Kidney tubule cell (primary cell): ENCODE measurements around the gene CLDN5.

Source experiments
- DNase-seq: peaks from one replicate; pipeline ENCODE4 v3.0.0-alpha.2; 2018; ENCODE audit warnings: low spot score

Gene CLDN5

GRCh38 chr22:19522190-19522880 lies 1.9 kb downstream of the CLDN5 start:
- no peak for DNase-seq

GRCh38 chr22:19520566-19521305 lies 3.5 kb downstream of the CLDN5 start:
- DNase-seq, result no peak

DNA sequence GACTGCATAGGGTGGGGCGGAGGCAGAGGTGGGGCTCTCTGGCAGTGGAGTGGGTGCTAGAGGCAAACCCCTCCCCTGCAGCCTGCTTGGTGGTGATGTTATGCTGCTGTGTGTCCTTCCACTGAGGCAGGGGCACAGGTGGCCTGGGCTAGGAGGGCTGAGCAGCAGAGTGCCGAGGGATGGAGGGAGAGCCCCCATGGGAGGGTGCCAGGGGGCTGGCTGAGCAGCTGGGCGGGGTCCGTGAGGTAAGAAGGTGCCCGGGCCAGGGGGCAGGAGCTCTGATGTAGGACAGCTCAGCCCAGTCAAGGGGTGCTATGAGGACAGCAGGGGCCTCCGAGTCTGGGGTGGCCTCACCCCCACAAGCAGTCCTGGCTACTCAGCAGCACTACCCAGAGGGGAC lies 4.2 kb downstream of the CLDN5 start:
- DNase-seq, result no peak

DNA sequence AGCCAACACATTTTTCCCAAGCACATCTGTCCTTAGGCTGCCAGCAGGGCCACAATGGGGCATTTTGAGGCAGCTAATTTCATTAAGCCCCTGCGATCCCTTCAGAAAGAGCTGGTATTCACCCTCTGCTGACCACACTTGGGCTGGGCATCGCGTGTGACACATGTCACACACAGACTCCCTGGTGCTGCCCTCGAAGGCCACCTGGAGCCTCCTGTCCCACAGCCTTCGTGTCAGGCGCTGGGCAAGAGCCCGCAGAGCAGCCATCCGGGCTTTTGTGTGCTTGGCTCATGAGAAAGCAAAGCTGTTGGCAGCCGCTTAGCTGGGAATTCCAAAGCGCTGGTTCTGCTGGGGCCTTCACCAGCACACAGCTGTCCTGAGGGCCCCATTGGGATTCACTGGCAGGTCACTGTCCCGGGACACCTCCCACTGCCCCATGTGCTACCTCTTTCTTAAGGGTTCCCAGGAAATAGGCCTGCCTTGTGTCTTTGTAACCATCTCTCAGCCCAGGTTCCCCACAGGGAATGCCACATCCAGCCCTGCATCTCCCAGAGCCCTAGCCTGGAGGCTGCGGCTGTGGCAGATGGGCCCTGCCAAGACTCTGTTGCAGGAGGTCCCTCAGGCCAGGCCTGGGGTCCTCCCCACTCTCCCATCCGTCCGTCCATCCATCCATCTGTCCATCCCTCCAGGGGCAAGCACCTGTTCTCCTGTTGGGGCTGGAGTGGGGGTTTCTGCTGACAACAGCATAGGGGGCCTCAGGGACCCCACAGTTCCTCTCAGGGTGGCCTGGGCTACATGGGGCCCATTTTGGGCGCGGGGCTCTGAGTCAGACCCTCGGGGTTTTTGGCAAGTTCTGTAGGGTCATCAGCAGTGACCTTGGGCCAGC lies 4.9 kb downstream of the CLDN5 start:
- DNase-seq, result no peak

GRCh38 chr22:19518635-19519034 lies 5.6 kb downstream of the CLDN5 start:
- DNase-seq, result no peak

DNA sequence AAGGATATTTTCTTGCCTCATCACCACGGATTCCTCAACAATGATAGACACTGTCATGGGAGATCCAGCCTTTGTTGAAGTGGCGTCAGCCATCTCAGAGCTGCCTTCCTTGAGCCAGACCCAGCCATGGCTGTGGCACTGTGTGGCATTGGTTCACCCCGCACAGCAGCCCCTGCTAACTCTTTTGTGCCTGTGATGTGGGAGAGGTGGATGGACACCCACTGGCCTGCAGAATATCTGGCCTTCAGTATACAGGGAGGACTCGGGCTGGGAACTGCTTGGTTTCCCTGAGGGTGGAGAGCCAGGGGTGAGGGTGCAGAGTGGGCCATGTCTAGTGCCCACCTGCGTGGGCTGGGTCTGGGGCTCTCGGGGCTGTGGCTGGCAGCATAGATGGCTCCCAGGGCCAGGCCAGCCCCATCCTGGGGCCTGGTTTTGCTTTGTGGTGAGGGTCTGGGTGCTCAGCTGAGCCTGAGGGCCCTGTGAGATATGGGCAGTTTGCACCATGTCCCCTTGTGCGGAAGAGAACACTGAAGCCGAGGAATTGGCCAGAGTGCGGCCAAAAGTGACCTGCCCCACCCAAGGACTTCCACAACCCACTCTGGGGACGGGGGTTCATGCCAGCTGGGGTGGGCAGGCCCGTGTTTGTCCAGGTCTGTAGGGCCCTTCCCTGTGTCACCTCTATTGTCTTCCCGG lies 6.1 kb downstream of the CLDN5 start:
- no peak for DNase-seq

DNA sequence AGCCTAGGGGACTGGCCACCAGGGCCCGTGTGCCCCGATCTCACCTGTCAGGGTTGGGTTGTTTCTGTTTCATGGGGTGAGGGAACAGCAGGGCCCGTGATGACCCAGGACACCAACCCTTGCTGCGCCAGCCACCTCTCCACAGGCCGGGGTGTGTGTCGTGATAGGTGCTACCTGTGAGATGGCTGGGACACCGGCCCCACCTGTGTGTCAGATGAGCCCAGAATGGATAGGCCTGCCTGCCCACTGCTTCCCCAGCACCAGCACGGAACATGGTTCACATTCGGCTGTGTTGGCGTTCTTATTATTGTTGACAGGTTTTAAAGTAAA lies 7.1 kb downstream of the CLDN5 start:
- no peak for DNase-seq

DNA sequence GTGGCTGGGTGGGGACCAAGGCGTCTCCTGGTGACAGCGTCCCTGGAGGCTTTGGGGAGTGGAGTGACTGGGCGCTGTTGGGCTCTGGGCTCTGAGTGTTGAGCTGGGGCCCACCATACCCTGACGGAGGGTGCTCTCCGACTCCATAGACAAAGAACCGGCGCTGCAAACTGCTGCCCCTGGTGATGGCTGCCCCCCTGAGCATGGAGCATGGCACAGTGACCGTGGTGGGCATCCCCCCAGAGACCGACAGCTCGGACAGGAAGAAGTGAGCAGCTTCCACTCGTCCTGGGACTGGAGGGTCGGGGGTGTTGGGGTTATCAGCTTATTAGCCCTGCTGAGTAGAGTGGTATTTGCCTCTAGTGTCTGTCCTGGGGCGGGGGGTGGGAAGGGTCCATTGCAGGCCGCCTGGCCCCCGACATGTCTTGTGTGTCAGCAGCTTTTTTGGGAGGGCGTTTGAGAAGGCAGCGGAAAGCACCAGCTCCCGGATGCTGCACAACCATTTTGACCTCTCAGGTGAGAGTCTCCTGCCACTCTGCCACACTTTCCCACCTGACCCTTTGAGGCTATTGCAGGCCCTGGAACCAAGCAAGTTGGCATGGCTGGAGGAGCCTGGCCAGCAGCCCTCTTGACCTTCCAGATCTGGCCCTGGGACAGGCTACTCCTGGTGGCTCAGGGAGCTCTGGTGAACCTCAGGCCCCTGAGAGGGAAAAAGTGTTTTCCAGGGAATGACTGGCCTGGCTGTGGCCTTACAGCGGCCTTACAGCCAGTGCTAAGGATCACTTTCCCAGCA lies 7.6 kb downstream of the CLDN5 start:
- DNase-seq, result no peak

GRCh38 chr22:19515654-19516377 lies 8.4 kb downstream of the CLDN5 start:
- DNase-seq, result no peak

DNA sequence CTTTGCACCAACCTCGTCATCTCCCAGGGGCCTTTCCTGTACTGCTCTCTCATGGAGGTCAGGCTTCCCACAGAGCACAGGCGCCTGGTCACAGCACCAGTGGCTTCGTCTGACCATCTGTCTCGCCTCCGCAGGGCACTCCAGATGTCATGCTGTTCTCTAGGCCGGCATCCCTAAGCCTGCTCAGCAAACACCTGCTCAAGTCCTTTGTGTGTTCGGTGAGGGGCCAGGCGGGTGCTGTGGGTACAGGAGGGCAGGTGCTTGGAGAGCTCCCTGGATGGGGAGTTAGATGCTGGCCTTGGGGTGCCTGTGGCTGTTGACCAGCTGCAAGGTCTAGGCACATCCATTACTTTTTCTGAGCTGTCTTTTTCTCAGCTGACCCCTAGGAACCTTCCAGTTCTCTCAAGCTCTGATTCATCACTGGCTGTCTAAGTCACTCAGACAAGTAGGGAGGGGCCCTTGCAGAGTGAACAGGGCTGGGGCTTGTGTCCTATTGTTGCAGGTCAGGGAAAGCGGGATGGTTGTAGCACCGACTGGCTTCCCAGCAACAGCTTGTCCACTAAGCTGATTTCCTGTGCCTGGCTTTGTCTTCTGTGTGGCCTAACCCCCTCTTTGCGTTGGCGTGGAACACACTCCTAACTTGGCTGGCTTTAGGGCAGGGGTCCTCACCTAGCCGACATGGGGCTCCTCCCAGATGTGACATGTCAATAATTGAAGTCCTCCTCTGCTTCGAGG lies 9.2 kb downstream of the CLDN5 start:
- peak; percentile 17 for DNase-seq

DNA sequence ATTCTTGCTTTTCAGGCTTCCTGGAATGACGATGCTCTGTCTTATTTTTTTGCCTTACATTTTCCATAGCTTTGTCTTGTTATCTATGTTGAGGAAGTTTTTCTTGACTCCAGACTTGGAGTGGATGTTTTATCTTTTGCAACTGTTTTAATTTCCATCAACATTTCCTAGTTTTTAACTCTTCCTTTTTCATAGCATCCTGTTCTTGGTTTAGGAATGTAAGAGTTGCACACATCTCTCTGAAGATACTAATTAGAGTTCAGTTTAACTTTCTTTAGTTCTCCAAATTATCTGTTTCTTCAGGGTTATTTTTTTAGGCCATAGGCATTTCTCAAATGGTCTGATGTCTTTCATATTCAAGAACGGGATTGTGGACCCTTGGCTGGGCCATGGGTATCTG lies 10.4 kb downstream of the CLDN5 start:
- DNase-seq, result no peak

DNA sequence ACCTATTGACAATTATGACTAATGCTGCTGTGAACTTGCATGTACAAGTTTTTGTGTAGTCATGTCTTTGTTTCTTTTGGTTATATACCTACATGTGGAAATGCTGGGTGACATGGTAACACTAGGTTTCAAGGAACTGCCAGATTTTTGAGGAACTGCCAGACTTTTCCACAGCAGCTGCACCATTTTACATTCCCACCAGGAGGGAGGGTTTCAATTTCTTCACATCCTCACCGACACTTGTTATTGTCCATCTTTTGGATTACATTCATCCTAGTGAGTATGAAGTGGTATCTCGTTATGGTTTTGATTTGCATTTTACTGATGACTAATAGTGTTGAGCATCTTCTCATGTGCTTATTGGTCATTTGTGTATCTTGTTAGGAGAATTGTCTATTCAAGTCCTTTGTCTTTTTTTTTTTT lies 13.3 kb downstream of the CLDN5 start:
- no peak for DNase-seq

DNA sequence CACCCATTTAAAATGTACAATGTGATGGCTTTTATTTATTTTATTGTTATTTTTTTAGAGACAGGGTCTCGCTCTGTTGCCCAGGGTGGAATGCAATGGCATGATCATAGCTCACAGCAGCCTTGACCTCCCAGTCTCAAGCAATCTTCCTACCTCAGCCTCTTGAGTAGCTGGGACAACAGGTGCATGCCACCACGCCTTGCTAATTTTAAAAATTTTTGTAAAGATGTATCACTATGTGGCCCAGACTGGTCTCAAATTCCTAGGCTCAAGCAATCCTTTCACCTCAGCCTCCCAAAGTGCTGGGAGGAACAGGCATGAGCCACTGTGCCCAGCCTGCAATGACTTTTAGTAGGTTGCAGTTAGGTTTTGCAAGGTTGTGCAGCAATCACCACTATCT lies 14.3 kb downstream of the CLDN5 start:
- no peak for DNase-seq

GRCh38 chr22:19509191-19509590 lies 15.0 kb downstream of the CLDN5 start:
- DNase-seq, result no peak

GRCh38 chr22:19508024-19508776 lies 16.0 kb downstream of the CLDN5 start:
- DNase-seq, result no peak

- no peak for DNase-seq
Measured at GRCh38 chr22:19507534-19507861, 16.7 kb downstream of the CLDN5 start.

DNA sequence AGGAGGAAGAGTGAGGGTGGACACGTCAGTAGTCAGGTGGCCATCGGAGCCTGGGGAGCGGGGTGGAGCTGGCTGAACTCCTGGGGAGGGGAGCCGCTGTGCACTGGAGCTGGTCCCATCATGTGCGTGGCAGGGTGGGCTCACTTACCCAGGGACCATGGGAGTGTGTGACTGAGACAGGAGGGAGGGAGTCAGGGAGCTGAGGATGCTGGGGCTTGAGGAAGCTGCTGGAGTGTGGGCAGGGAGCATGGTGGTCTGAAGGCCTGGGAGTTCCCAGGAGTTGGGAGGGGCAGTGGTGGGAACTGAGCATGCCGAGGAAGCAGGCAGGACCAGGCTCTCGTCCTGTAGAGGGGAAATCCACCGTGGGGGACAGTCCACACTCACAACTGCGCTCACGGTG lies 18.0 kb downstream of the CLDN5 start:
- DNase-seq, result no peak

DNA sequence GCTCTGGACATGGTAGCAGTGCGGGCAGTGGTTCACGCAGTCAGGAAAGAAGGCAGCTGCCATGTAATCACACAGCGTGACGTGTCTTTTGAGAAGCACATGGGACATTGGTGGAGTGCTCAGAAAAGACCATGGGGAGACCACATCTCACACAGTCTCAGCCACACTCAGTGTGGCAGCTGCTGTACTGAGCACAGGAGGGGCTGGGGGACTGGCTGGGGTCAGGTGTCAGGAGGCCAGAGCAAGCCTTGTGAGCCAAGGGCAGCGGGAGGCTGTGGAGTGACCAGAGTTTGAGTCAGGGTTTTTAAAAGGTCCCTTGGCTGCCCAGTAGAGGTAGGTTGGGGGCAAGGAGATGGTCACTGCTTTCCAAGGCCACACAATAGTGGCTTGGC lies 18.5 kb downstream of the CLDN5 start:
- no peak for DNase-seq

DNA sequence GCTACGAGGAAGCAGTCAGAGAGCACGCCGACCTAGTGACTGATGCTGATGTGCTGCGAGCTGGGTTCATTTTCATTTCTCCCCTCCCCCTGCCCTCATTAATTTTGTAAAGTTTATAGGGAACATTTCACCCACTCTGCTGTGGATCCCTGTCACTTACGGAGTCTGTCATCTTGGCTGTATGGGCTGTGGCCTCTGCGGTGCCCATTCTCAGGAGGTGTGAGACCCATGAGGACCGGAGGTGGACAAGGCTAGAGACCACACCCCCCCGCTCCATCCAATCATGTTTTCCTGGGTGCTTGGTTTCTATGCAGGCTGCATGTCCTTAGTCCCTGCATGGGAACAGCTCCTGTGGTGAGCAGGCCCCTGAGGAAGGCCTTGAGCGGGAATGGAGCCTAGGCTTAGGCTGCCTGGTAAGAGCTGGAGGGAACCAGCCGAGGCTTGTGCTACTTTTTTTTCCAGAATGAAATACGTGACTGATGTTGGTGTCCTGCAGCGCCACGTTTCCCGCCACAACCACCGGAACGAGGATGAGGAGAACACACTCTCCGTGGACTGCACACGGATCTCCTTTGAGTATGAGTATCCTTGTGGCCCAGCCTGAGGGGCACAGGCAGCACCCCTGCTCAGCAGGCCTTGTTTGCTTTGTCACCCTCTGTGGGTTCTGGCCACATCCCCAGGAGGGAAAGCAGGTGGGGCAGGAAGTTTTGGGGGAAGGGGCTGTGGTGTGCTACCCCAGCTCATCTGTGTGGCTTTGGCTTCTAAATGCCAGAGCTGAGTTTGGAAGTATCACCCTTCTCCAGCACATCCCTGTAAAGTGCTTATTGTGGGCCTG lies 19.1 kb downstream of the CLDN5 start:
- no peak for DNase-seq
